ENCODE results near the gene EMSY.

Gene EMSY

GRCh38 chr11:76462317-76462716, 17.5 kb downstream of the EMSY start:
- Mint-ChIP-seq H3K4me3 (no peak overlapping the region), H3K27ac (ENCODE audit: low read depth) (no peak overlapping the region), H3K4me1 (peaks cover 35% of the 10 kb centered on the region), H3K9me3 (no peaks in the 10 kb centered on the region), H3K27me3 (no peaks in the 10 kb centered on the region), H3K36me3 (ENCODE audit: insufficient read depth) (peaks cover 44% of the 10 kb centered on the region)
- ATAC-seq (replicated peaks; ENCODE audit: extremely low read depth, poor library complexity, severe bottlenecking) = no peak
- DNase-seq (ENCODE audit: low spot score in 2 of 2) = no peak

- Mint-ChIP-seq H3K27ac (ENCODE audit: low read depth) (peak overlapping the region; percentile 35), H3K4me3 (no peak overlapping the region), H3K27me3 (no peaks in the 10 kb centered on the region), H3K9me3 (no peaks in the 10 kb centered on the region), H3K36me3 (ENCODE audit: insufficient read depth) (peaks cover 41% of the 10 kb centered on the region), H3K4me1 (peaks cover 35% of the 10 kb centered on the region)
- ATAC-seq (replicated peaks; ENCODE audit: extremely low read depth, poor library complexity, severe bottlenecking) = no peak
- DNase-seq (ENCODE audit: low spot score in 2 of 2) = no peak
Measured at GRCh38 chr11:76465701-76466100, 20.9 kb downstream of the EMSY start.

- DNase-seq (ENCODE audit: low spot score in 2 of 2) = no peak
- no peak overlapping the region for H3K4me3 Mint-ChIP-seq
- H3K4me1 Mint-ChIP-seq = peaks cover 38% of the 10 kb centered on the region
- no peak for ATAC-seq (replicated peaks; ENCODE audit: extremely low read depth, poor library complexity, severe bottlenecking)
- H3K27me3 Mint-ChIP-seq = no peaks in the 10 kb centered on the region
- H3K9me3 Mint-ChIP-seq = no peaks in the 10 kb centered on the region
- peaks cover 40% of the 10 kb centered on the region for H3K36me3 Mint-ChIP-seq (ENCODE audit: insufficient read depth)
- H3K27ac Mint-ChIP-seq (ENCODE audit: low read depth) = no peak overlapping the region
Measured at GRCh38 chr11:76466666-76467065, 21.8 kb downstream of the EMSY start.

GRCh38 chr11:76469141-76469540, 24.3 kb downstream of the EMSY start:
- peaks cover 46% of the 10 kb centered on the region for H3K36me3 Mint-ChIP-seq (ENCODE audit: insufficient read depth)
- no peak overlapping the region for H3K27ac Mint-ChIP-seq (ENCODE audit: low read depth)
- H3K27me3 Mint-ChIP-seq = no peaks in the 10 kb centered on the region

GRCh38 chr11:76471382-76471781, 26.6 kb downstream of the EMSY start:
- DNase-seq (ENCODE audit: low spot score in 2 of 2) = no peak
- no peak overlapping the region for H3K4me3 Mint-ChIP-seq

More at GRCh38 chr11:76469141-76469540, 24.3 kb downstream of the EMSY start:
- H3K9me3 Mint-ChIP-seq = no peaks in the 10 kb centered on the region
- H3K4me1 Mint-ChIP-seq = peaks cover 25% of the 10 kb centered on the region
- ATAC-seq (replicated peaks; ENCODE audit: extremely low read depth, poor library complexity, severe bottlenecking) = no peak
- DNase-seq (ENCODE audit: low spot score in 2 of 2) = no peak
- no peak overlapping the region for H3K4me3 Mint-ChIP-seq

GRCh38 chr11:76480241-76480640, 35.4 kb downstream of the EMSY start:
- no peak for DNase-seq (ENCODE audit: low spot score in 2 of 2)
- peaks cover 5% of the 10 kb centered on the region for H3K9me3 Mint-ChIP-seq
- no peak for ATAC-seq (replicated peaks; ENCODE audit: extremely low read depth, poor library complexity, severe bottlenecking)
- no peaks in the 10 kb centered on the region for H3K27me3 Mint-ChIP-seq
- no peak overlapping the region for H3K27ac Mint-ChIP-seq (ENCODE audit: low read depth)
- H3K36me3 Mint-ChIP-seq (ENCODE audit: insufficient read depth) = peaks cover 18% of the 10 kb centered on the region
- no peak overlapping the region for H3K4me3 Mint-ChIP-seq
- peaks cover 11% of the 10 kb centered on the region for H3K4me1 Mint-ChIP-seq

More at GRCh38 chr11:76471382-76471781, 26.6 kb downstream of the EMSY start:
- Mint-ChIP-seq H3K27me3 (no peaks in the 10 kb centered on the region), H3K27ac (ENCODE audit: low read depth) (peak overlapping the region; percentile 33), H3K4me1 (peaks cover 18% of the 10 kb centered on the region), H3K36me3 (ENCODE audit: insufficient read depth) (peaks cover 38% of the 10 kb centered on the region), H3K9me3 (no peaks in the 10 kb centered on the region)
- ATAC-seq (replicated peaks; ENCODE audit: extremely low read depth, poor library complexity, severe bottlenecking) = no peak

- no peaks in the 10 kb centered on the region for H3K9me3 Mint-ChIP-seq
- peak overlapping the region; percentile 47 for H3K27ac Mint-ChIP-seq (ENCODE audit: low read depth)
- no peak overlapping the region for H3K4me3 Mint-ChIP-seq
- ATAC-seq (replicated peaks; ENCODE audit: extremely low read depth, poor library complexity, severe bottlenecking) (no peak), DNase-seq (ENCODE audit: low spot score in 2 of 2) (no peak)
- H3K36me3 Mint-ChIP-seq (ENCODE audit: insufficient read depth) = peaks cover 4% of the 10 kb centered on the region
- H3K27me3 Mint-ChIP-seq = no peaks in the 10 kb centered on the region
- H3K4me1 Mint-ChIP-seq = peaks cover 32% of the 10 kb centered on the region
Measured at GRCh38 chr11:76491644-76492043, 46.8 kb downstream of the EMSY start.

- Mint-ChIP-seq H3K4me3 (no peak overlapping the region), H3K4me1 (peaks cover 35% of the 10 kb centered on the region), H3K36me3 (ENCODE audit: insufficient read depth) (peaks cover 7% of the 10 kb centered on the region), H3K9me3 (no peaks in the 10 kb centered on the region), H3K27ac (ENCODE audit: low read depth) (no peak overlapping the region), H3K27me3 (no peaks in the 10 kb centered on the region)
- ATAC-seq (replicated peaks; ENCODE audit: extremely low read depth, poor library complexity, severe bottlenecking) = no peak
- no peak for DNase-seq (ENCODE audit: low spot score in 2 of 2)
Measured at GRCh38 chr11:76493040-76493439, 48.2 kb downstream of the EMSY start.

- no peak overlapping the region for H3K4me3 Mint-ChIP-seq
Measured at GRCh38 chr11:76493626-76494539, 49.1 kb downstream of the EMSY start.

GRCh38 chr11:76495019-76495418, 50.2 kb downstream of the EMSY start:
- peak; percentile 92 for ATAC-seq (replicated peaks; ENCODE audit: extremely low read depth, poor library complexity, severe bottlenecking)

More at GRCh38 chr11:76493626-76494539, 49.1 kb downstream of the EMSY start:
- no peaks in the 10 kb centered on the region for H3K27me3 Mint-ChIP-seq
- DNase-seq (ENCODE audit: low spot score in 2 of 2) = no peak
- no peaks in the 10 kb centered on the region for H3K9me3 Mint-ChIP-seq
- H3K36me3 Mint-ChIP-seq (ENCODE audit: insufficient read depth) = peaks cover 5% of the 10 kb centered on the region
- peaks cover 35% of the 10 kb centered on the region for H3K4me1 Mint-ChIP-seq
- no peak for ATAC-seq (replicated peaks; ENCODE audit: extremely low read depth, poor library complexity, severe bottlenecking)
- peak overlapping the region; percentile 100 for H3K27ac Mint-ChIP-seq (ENCODE audit: low read depth)

GRCh38 chr11:76496174-76496573, 51.4 kb downstream of the EMSY start:
- DNase-seq (ENCODE audit: low spot score in 2 of 2) (no peak), ATAC-seq (replicated peaks; ENCODE audit: extremely low read depth, poor library complexity, severe bottlenecking) (no peak)
- Mint-ChIP-seq H3K9me3 (no peaks in the 10 kb centered on the region), H3K27ac (ENCODE audit: low read depth) (peak overlapping the region; percentile 100), H3K4me1 (peaks cover 29% of the 10 kb centered on the region), H3K4me3 (no peak overlapping the region), H3K27me3 (no peaks in the 10 kb centered on the region), H3K36me3 (ENCODE audit: insufficient read depth) (peaks cover 9% of the 10 kb centered on the region)

More at GRCh38 chr11:76495019-76495418, 50.2 kb downstream of the EMSY start:
- no peaks in the 10 kb centered on the region for H3K27me3 Mint-ChIP-seq
- no peaks in the 10 kb centered on the region for H3K9me3 Mint-ChIP-seq
- H3K4me3 Mint-ChIP-seq = peak overlapping the region; percentile 74
- DNase-seq (ENCODE audit: low spot score in 2 of 2) = no peak
- H3K4me1 Mint-ChIP-seq = peaks cover 29% of the 10 kb centered on the region
- H3K36me3 Mint-ChIP-seq (ENCODE audit: insufficient read depth) = peaks cover 5% of the 10 kb centered on the region
- H3K27ac Mint-ChIP-seq (ENCODE audit: low read depth) = peak overlapping the region; percentile 100

GRCh38 chr11:76501526-76502202, 56.8 kb downstream of the EMSY start:
- Mint-ChIP-seq H3K4me3 (no peak overlapping the region), H3K9me3 (no peaks in the 10 kb centered on the region), H3K36me3 (ENCODE audit: insufficient read depth) (peaks cover 14% of the 10 kb centered on the region), H3K27ac (ENCODE audit: low read depth) (no peak overlapping the region), H3K4me1 (peaks cover 8% of the 10 kb centered on the region), H3K27me3 (no peaks in the 10 kb centered on the region)
- ATAC-seq (replicated peaks; ENCODE audit: extremely low read depth, poor library complexity, severe bottlenecking) (no peak), DNase-seq (ENCODE audit: low spot score in 2 of 2) (no peak)

GRCh38 chr11:76506833-76507232, 62.0 kb downstream of the EMSY start:
- Mint-ChIP-seq H3K4me1 (peaks cover 4% of the 10 kb centered on the region), H3K9me3 (no peaks in the 10 kb centered on the region), H3K4me3 (no peak overlapping the region), H3K27me3 (no peaks in the 10 kb centered on the region), H3K27ac (ENCODE audit: low read depth) (no peak overlapping the region), H3K36me3 (ENCODE audit: insufficient read depth) (peaks cover 8% of the 10 kb centered on the region)
- no peak for DNase-seq (ENCODE audit: low spot score in 2 of 2)
- no peak for ATAC-seq (replicated peaks; ENCODE audit: extremely low read depth, poor library complexity, severe bottlenecking)
